HepG2 (cell line): ENCODE results near the gene ATG13. TPM values are rescaled to one million over a fixed set of nuclear protein-coding genes. Genes with fewer than 3 reads are reported as not detected.
A peak's percentile ranks its signal among the peaks of the same experiment; 100 is the strongest.

ENCODE experiments used
- ARNT2 ChIP-seq: sonication (generic); formaldehyde crosslinking; IDR thresholded peaks from 2 replicates; pipeline ENCODE4 v1.8.0; 2022; ENCODE audit warnings: mild to moderate bottlenecking, low read depth, missing genetic modification reagents, moderate library complexity
- CBX1 ChIP-seq: IDR thresholded peaks from one replicate; pipeline ENCODE4 v1.6.1; 2016; ENCODE audit warnings: antibody characterized with exemption, low read depth
- GLI4 ChIP-seq: sonication (generic); formaldehyde crosslinking; IDR thresholded peaks from 2 replicates; pipeline ENCODE4 v1.5.1; 2020; ENCODE audit warnings: missing genetic modification reagents, mild to moderate bottlenecking, moderate library complexity, borderline replicate concordance
- GTF2F1 ChIP-seq: fragments of 150-350 bp; IDR thresholded peaks from 2 replicates; pipeline ENCODE4 v1.6.1; 2014; ENCODE audit warnings: low read length
- HINFP ChIP-seq: sonication (generic); formaldehyde crosslinking; IDR thresholded peaks from 2 replicates; pipeline ENCODE4 v1.4.0; 2020; ENCODE audit warnings: low read depth, mild to moderate bottlenecking, missing genetic modification reagents
- HIVEP1 ChIP-seq: sonication (generic); formaldehyde crosslinking; IDR thresholded peaks from 2 replicates; pipeline ENCODE4 v1.4.0; 2020; ENCODE audit warnings: mild to moderate bottlenecking, missing genetic modification reagents
- ISL2 ChIP-seq: sonication (generic); formaldehyde crosslinking; IDR thresholded peaks from 2 replicates; pipeline ENCODE4 v1.5.0; 2020; ENCODE audit warnings: missing genetic modification reagents
- JDP2 ChIP-seq: sonication (generic); formaldehyde crosslinking; IDR thresholded peaks from 2 replicates; pipeline ENCODE4 v1.8.1; 2022; ENCODE audit warnings: missing genetic modification reagents, borderline replicate concordance
- LCORL ChIP-seq, 2 experiments: fragments of 450-650 bp in 1 of 2; sonication (generic) in 1 of 2; formaldehyde crosslinking in 1 of 2; IDR thresholded peaks; 2 replicates each; pipeline versions ENCODE4 v1.5.0 to v1.6.1; 2017 to 2020; ENCODE audit warnings: antibody characterized with exemption in 1 of 2, missing genetic modification reagents in 1 of 2
- MAFG ChIP-seq: sonication (generic); formaldehyde crosslinking; IDR thresholded peaks from 2 replicates; pipeline ENCODE4 v1.5.1; 2020; ENCODE audit warnings: mild to moderate bottlenecking, missing genetic modification reagents
- NFIB ChIP-seq: sonication (generic); formaldehyde crosslinking; IDR thresholded peaks from 2 replicates; pipeline ENCODE4 v1.9.0; 2021; ENCODE audit warnings: missing genetic modification reagents, mild to moderate bottlenecking, borderline replicate concordance
- POLR2A ChIP-seq, 2 experiments: IDR thresholded peaks; 2 replicates each; pipeline ENCODE4 v1.6.1; 2011; ENCODE audit warnings: low read depth in 2 of 2, low read length in 2 of 2, mild to moderate bottlenecking in 1 of 2, moderate library complexity in 1 of 2; ENCODE audit not compliant: insufficient read depth in 1 of 2
- RAD21 ChIP-seq: fragments of 450-650 bp; formaldehyde crosslinking; IDR thresholded peaks from 2 replicates; pipeline ENCODE4 v1.5.0; 2020; ENCODE audit warnings: mild to moderate bottlenecking
- RXRB ChIP-seq: IDR thresholded peaks from 2 replicates; pipeline ENCODE4 v1.6.1; 2016; ENCODE audit warnings: borderline replicate concordance, missing genetic modification reagents, missing compliant biosample characterization
- TEAD2 ChIP-seq: sonication (generic); formaldehyde crosslinking; IDR thresholded peaks from 2 replicates; pipeline ENCODE4 v1.9.0; 2021; ENCODE audit warnings: missing genetic modification reagents
- TFDP2 ChIP-seq: sonication (generic); formaldehyde crosslinking; IDR thresholded peaks from 2 replicates; pipeline ENCODE4 v1.4.0; 2020; ENCODE audit warnings: missing genetic modification reagents
- ZNF33A ChIP-seq: sonication (generic); formaldehyde crosslinking; IDR thresholded peaks from 2 replicates; pipeline ENCODE4 v1.5.1; 2020; ENCODE audit warnings: missing genetic modification reagents, mild to moderate bottlenecking, moderate library complexity, borderline replicate concordance
- ZNF441 ChIP-seq: sonication (generic); formaldehyde crosslinking; IDR thresholded peaks from 2 replicates; pipeline ENCODE4 v1.7.0; 2021; ENCODE audit warnings: missing genetic modification reagents, borderline replicate concordance
- ZNF496 ChIP-seq: sonication (generic); formaldehyde crosslinking; IDR thresholded peaks from 2 replicates; pipeline ENCODE4 v1.8.1; 2023; ENCODE audit warnings: mild to moderate bottlenecking, moderate library complexity, missing genetic modification reagents; ENCODE audit not compliant: insufficient replicate concordance
- ZNF557 ChIP-seq: sonication (generic); formaldehyde crosslinking; IDR thresholded peaks from 2 replicates; pipeline ENCODE4 v1.4.0; 2020; ENCODE audit warnings: missing genetic modification reagents
- ZNF674 ChIP-seq: sonication (generic); formaldehyde crosslinking; IDR thresholded peaks from 2 replicates; pipeline ENCODE4 v1.5.0; 2020; ENCODE audit warnings: low read depth, mild to moderate bottlenecking, missing genetic modification reagents
- ZNF761 ChIP-seq: sonication (generic); formaldehyde crosslinking; conservative IDR thresholded peaks from 2 replicates; pipeline ENCODE4 v1.4.0; 2020; ENCODE audit warnings: mild to moderate bottlenecking, missing genetic modification reagents
- ZSCAN31 ChIP-seq: sonication (generic); formaldehyde crosslinking; IDR thresholded peaks from 2 replicates; pipeline ENCODE4 v1.5.0; 2020; ENCODE audit warnings: low read depth, mild to moderate bottlenecking, missing genetic modification reagents
- polyA plus RNA-seq, 8 experiments: library from polyadenylated mRNA; depleted of rRNA in 3 of 8; stranded (reverse) in 7 of 8; unstranded in 1 of 8; fragments of >200 nt; fragmentation: Illumina TruSeq in 4 of 8; extraction: Trizol in 4 of 8; gene quantifications; 2 replicates each; pipeline versions ENCODE4 v1.2.1 to v1.2.3, GENCODE V29; 2011 to 2016; ENCODE audit warnings: low read depth in 4 of 8, missing spikeins in 1 of 8, mixed read lengths in 1 of 8; ENCODE audit not compliant: insufficient read depth in 1 of 8
- total RNA-seq, 5 experiments: library from RNA; depleted of rRNA; stranded (reverse); fragments of >200 nt; fragmentation: Illumina TruSeq; extraction: Trizol; gene quantifications; 2 replicates each; pipeline ENCODE4 v1.2.3, GENCODE V29; 2016; ENCODE audit warnings: low read depth in 1 of 5
- TF ChIP-seq, protein P1 (sequence below): sonication (generic); formaldehyde crosslinking; IDR thresholded peaks from 2 replicates; pipeline ENCODE4 v1.4.0; 2020; ENCODE audit warnings: missing genetic modification reagents

ATG13 gene
- total and polyA plus RNA-seq, 2 of the 13 experiments (the other 11 are each of a cell fraction or from before 2014, with no cell fraction given), result 55.0 to 77.3 TPM

DNA sequence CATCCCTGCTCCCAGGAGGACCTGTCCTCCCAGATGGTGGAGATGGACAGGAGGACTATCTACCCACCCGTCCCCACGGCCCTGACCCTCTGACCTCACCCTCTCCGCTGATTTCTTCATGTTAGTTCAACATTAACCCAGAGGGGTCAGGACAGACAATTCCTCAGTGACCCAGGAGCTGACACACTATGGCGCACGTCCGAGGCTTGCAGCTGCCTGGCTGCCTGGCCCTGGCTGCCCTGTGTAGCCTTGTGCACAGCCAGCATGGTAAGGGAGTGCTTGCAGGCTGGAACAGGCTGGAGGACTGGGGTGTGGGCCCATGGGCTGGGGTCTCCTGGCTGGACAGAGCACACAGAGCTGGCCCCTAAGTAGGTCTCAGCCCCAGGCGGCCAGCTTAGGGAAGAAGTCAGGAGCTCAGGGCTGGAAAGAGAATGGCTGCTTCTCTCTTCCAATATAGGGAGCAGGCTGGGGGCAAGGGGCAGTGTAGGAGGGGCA lies 101.7 kb downstream of the ATG13 start, which contains the start of gene F2 (continued):
- TF ChIP-seq, protein P1, sequence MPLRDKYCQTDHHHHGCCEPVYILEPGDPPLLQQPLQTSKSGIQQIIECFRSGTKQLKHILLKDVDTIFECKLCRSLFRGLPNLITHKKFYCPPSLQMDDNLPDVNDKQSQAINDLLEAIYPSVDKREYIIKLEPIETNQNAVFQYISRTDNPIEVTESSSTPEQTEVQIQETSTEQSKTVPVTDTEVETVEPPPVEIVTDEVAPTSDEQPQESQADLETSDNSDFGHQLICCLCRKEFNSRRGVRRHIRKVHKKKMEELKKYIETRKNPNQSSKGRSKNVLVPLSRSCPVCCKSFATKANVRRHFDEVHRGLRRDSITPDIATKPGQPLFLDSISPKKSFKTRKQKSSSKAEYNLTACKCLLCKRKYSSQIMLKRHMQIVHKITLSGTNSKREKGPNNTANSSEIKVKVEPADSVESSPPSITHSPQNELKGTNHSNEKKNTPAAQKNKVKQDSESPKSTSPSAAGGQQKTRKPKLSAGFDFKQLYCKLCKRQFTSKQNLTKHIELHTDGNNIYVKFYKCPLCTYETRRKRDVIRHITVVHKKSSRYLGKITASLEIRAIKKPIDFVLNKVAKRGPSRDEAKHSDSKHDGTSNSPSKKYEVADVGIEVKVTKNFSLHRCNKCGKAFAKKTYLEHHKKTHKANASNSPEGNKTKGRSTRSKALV (CRISPR knock-in tag), result no peak
- TF ChIP-seq RXRB (CRISPR knock-in tag) (peak; percentile 95), GTF2F1 (no peak), GLI4 (no peak), ZNF441 (CRISPR knock-in tag) (peak; percentile 65; the same call in 1 of the 2 replicates), POLR2A (IDR thresholded peaks at IDR 0.05; ENCODE audit: insufficient read depth in 1 of 2, low read depth in 2 of 2, low read length in 2 of 2) (peak; percentile 95 to 99), ISL2 (CRISPR knock-in tag) (peak; percentile 87), HINFP (CRISPR knock-in tag) (peak; percentile 76; the same call in 1 of the 2 replicates), ZNF496 (CRISPR knock-in tag) (no peak), CBX1 (peak; percentile 19), ZNF557 (CRISPR knock-in tag) (peak; percentile 93; the same call in 1 of the 2 replicates), TFDP2 (CRISPR knock-in tag) (no peak), TEAD2 (CRISPR knock-in tag) (no peak), ZSCAN31 (peak; percentile 11; the same call in 1 of the 2 replicates), JDP2 (no peak), ZNF33A (CRISPR knock-in tag) (no peak), NFIB (no peak), ZNF674 (no peak), HIVEP1 (CRISPR knock-in tag) (no peak; the same call in 1 of the 2 replicates), ZNF761 (CRISPR knock-in tag) (0 out of 2 replicates have a peak, but pooled peaks have one; percentile 71), LCORL (IDR thresholded peaks at IDR 0.05) (no peak), LCORL (CRISPR knock-in tag; IDR thresholded peaks at IDR 0.05) (no peak; the same call in none of the 2 replicates), MAFG (CRISPR knock-in tag) (no peak), RAD21 (CRISPR knock-in tag) (0 out of 2 replicates have a peak, but pooled peaks have one; percentile 7), ARNT2 (CRISPR knock-in tag) (no peak; the same call in 1 of the 2 replicates)
